HCT116 (cell line): ENCODE results near the gene LRRC3C. TPM values are rescaled to one million over a fixed set of nuclear protein-coding genes. Genes with fewer than 3 reads are reported as not detected.

Source experiments
- ATAC-seq: fragments of 200-7000 bp; cut with Tn5 transposase; 2 replicates; pipeline ENCODE4 v1.9.1; 2020; ENCODE audit warnings: mild to moderate bottlenecking, moderate library complexity
- BruUV-seq: library from RNA; stranded (reverse); fragments of 400-500 nt; replicated peaks from 2 replicates; lab custom pipeline; 2021; lab: Mats Ljungman, UMichigan
- CTCF ChIA-PET: fragments of 300-600 bp; sonication (Branson Sonifier 250); formaldehyde crosslinking; loops from one replicate; lab custom pipeline; 2021; ENCODE audit warnings: antibody characterized with exemption; lab: Charles Lee
- POLR2A ChIA-PET: fragments of 300-600, 350-600 bp; sonication (Branson Sonifier 250); formaldehyde crosslinking; loops from one replicate; lab custom pipeline; 2021; ENCODE audit warnings: antibody characterized with exemption; lab: Charles Lee
- RAD21 ChIA-PET, 2 experiments: fragments of 300-600 bp; sonication (Branson Sonifier 250); formaldehyde crosslinking; loops; one replicate each; lab custom pipeline; 2023; ENCODE audit warnings: low total read pairs in 2 of 2; ENCODE audit not compliant: uncharacterized antibody in 2 of 2, unreplicated experiment in 2 of 2, low non-redundant PET in 1 of 2; lab: Charles Lee
- DNase-seq: peaks from one replicate; pipeline ENCODE4 v3.0.0-alpha.2; 2010; ENCODE audit warnings: low read depth, low spot score
- H2AFZ ChIP-seq: fragments of 200-600 bp; shearing (Covaris generic), sonication (generic); 2 replicates; pipeline ENCODE4 v1.6.1; 2017; ENCODE audit warnings: low read depth, mixed run types, mixed read lengths, antibody characterized with exemption, low read length; ENCODE audit not compliant: poor library complexity, severe bottlenecking
- H3K27ac ChIP-seq: 2 replicates; pipeline ENCODE4 v1.5.1; 2012; ENCODE audit warnings: low read depth, low read length
- H3K27me3 ChIP-seq: fragments of 200-600 bp; sonication (generic); 2 replicates; pipeline ENCODE4 v1.6.1; 2016; ENCODE audit warnings: mixed run types, low read length, mixed read lengths; ENCODE audit not compliant: insufficient read depth
- H3K36me3 ChIP-seq, 2 experiments: fragments of 200-500 bp in 1 of 2; fragments of 200-600 bp in 1 of 2; sonication (Bioruptor generic) in 1 of 2; sonication (generic) in 1 of 2; 2 replicates each; pipeline versions ENCODE4 v1.5.1 to v1.6.1; 2014 to 2016; ENCODE audit warnings: low read length in 2 of 2, inconsistent platforms in 1 of 2, mixed read lengths in 1 of 2, mixed run types in 1 of 2; ENCODE audit not compliant: insufficient read depth in 2 of 2, control insufficient read depth in 1 of 2
- H3K4me1 ChIP-seq, 2 experiments: fragments of 200-600 bp in 1 of 2; sonication (generic) in 1 of 2; 2 replicates each; pipeline versions ENCODE4 v1.5.1 to v1.6.1; 2012 to 2017; ENCODE audit warnings: low read length in 2 of 2, inconsistent platforms in 1 of 2, mild to moderate bottlenecking in 1 of 2, mixed read lengths in 1 of 2, mixed run types in 1 of 2, moderate library complexity in 1 of 2; ENCODE audit not compliant: insufficient read depth in 2 of 2, control insufficient read depth in 1 of 2
- H3K4me2 ChIP-seq: fragments of 200-600 bp; sonication (generic); 2 replicates; pipeline ENCODE4 v1.6.1; 2017; ENCODE audit warnings: mixed run types, low read length, mixed read lengths
- H3K4me3 ChIP-seq, 2 experiments: fragments of 200-600 bp in 1 of 2; sonication (generic) in 1 of 2; replicated peaks in 1 of 2; 2 replicates each; pipeline ENCODE4 v1.5.1; 2011 to 2016; ENCODE audit warnings: low read length in 2 of 2, control low read depth in 1 of 2, low read depth in 1 of 2, mild to moderate bottlenecking in 1 of 2, mixed read lengths in 1 of 2, mixed run types in 1 of 2
- H3K79me2 ChIP-seq: fragments of 200-600 bp; sonication (generic); 2 replicates; pipeline ENCODE4 v1.6.1; 2017; ENCODE audit warnings: mild to moderate bottlenecking, mixed run types, low read length, moderate library complexity, mixed read lengths; ENCODE audit not compliant: insufficient read depth
- H3K9ac ChIP-seq: fragments of 200-600 bp; sonication (generic); 2 replicates; pipeline ENCODE4 v1.6.1; 2016; ENCODE audit warnings: low read length, mixed read lengths
- H3K9me2 ChIP-seq: fragments of 200-600 bp; sonication (generic), shearing (Covaris generic); 2 replicates; pipeline ENCODE4 v1.6.1; 2017; ENCODE audit warnings: mixed run types, mild to moderate bottlenecking, moderate library complexity; ENCODE audit not compliant: insufficient read depth
- H3K9me3 ChIP-seq, 2 experiments: fragments of 200-500 bp in 1 of 2; fragments of 200-600 bp in 1 of 2; sonication (Bioruptor generic) in 1 of 2; sonication (generic) in 1 of 2; 2 replicates each; pipeline ENCODE4 v1.6.1; 2014 to 2017; ENCODE audit warnings: low read length in 2 of 2, mixed read lengths in 2 of 2, inconsistent platforms in 1 of 2, low read depth in 1 of 2, mild to moderate bottlenecking in 1 of 2, mixed run types in 1 of 2, moderate library complexity in 1 of 2; ENCODE audit not compliant: control insufficient read depth in 1 of 2, insufficient read depth in 1 of 2
- H4K20me1 ChIP-seq: fragments of 200-600 bp; sonication (generic), shearing (Covaris generic); 2 replicates; pipeline ENCODE4 v1.6.1; 2017; ENCODE audit warnings: mixed run types, mild to moderate bottlenecking, moderate library complexity; ENCODE audit not compliant: insufficient read depth
- CEBPB ChIP-seq: IDR thresholded peaks from 2 replicates; pipeline ENCODE4 v1.6.1; 2012; ENCODE audit warnings: low read depth
- CTCF ChIP-seq, 3 experiments: fragments of 200-600 bp in 1 of 3; sonication (generic) in 1 of 3; IDR thresholded peaks in 2 of 3; conservative IDR thresholded peaks in 1 of 3; 2 replicates each; pipeline ENCODE4 v1.5.1; 2012 to 2017; ENCODE audit warnings: low read depth in 2 of 3, low read length in 2 of 3, antibody characterized with exemption in 1 of 3, borderline replicate concordance in 1 of 3, control low read depth in 1 of 3, mild to moderate bottlenecking in 1 of 3, mixed read lengths in 1 of 3, mixed run types in 1 of 3, moderate library complexity in 1 of 3; ENCODE audit not compliant: insufficient read depth in 1 of 3
- EGR1 ChIP-seq: IDR thresholded peaks from 2 replicates; pipeline ENCODE4 v1.6.1; 2012; ENCODE audit warnings: low read depth
- EZH2 ChIP-seq: fragments of 200-600 bp; sonication (generic); IDR thresholded peaks from 2 replicates; pipeline ENCODE4 v1.6.1; 2017; ENCODE audit warnings: antibody characterized with exemption, mixed run types
- EZH2phosphoT487 ChIP-seq: fragments of 200-600 bp; IDR thresholded peaks from 2 replicates; pipeline ENCODE4 v1.6.1; 2018; ENCODE audit warnings: antibody characterized with exemption, borderline replicate concordance
- JUND ChIP-seq: IDR thresholded peaks from 2 replicates; pipeline ENCODE4 v1.6.1; 2012
- SIN3A ChIP-seq: IDR thresholded peaks from 2 replicates; pipeline ENCODE4 v1.6.1; 2012; ENCODE audit warnings: low read depth
- SP1 ChIP-seq: IDR thresholded peaks from 2 replicates; pipeline ENCODE4 v1.6.1; 2012; ENCODE audit warnings: low read depth
- SRF ChIP-seq: IDR thresholded peaks from 2 replicates; pipeline ENCODE4 v1.6.1; 2012; ENCODE audit warnings: low read depth
- ZBTB33 ChIP-seq: IDR thresholded peaks from 2 replicates; pipeline ENCODE4 v1.6.1; 2011; ENCODE audit warnings: mild to moderate bottlenecking, low read length, moderate library complexity; ENCODE audit not compliant: insufficient replicate concordance; ENCODE audit errors: extremely low read depth
- ZFX ChIP-seq: fragments of 450-650 bp; IDR thresholded peaks from 2 replicates; pipeline ENCODE4 v1.6.1; 2017
- ZNF274 ChIP-seq: fragments of 200-500 bp; sonication (Bioruptor generic); IDR thresholded peaks from 2 replicates; pipeline ENCODE4 v1.6.1; 2014; ENCODE audit warnings: mild to moderate bottlenecking, low read depth, low read length, inconsistent platforms
- intact Hi-C: fragments of 100-400 bp; cut with micrococcal nuclease; formaldehyde crosslinking; loops from 2 replicates; pipeline ENCODE4 v1.10.0; 2022
- total RNA-seq: library from RNA; stranded (reverse); gene quantifications from one replicate; pipeline ENCODE4 v1.2.1, GENCODE V29; 2021; ENCODE audit not compliant: unreplicated experiment

The LRRC3C gene
- total RNA-seq, 1 experiment from 2014 or later, result not detected

GRCh38 chr17:39935909-39936308, 8.4 kb downstream of the LRRC3C start:
- H3K27ac ChIP-seq, result no peak overlapping the region
- no peak for DNase-seq
- H3K4me3 ChIP-seq, result no peak overlapping the region
- ChIA-PET CTCF (no interaction called here), RAD21 (no interaction called here), POLR2A (no interaction called here)
- H3K36me3 ChIP-seq, result no peaks in the 10 kb centered on the region
- H3K9ac ChIP-seq, result no peak overlapping the region
- H2AFZ ChIP-seq, result no peak overlapping the region
- H3K27me3 ChIP-seq, result no peaks in the 10 kb centered on the region
- BruUV-seq, result no TSS peak
- intact Hi-C loops, result no loop called here
- no peaks in the 10 kb centered on the region for H3K9me3 ChIP-seq
- ATAC-seq, result peak; percentile 59
- TF ChIP-seq EZH2phosphoT487, result no peak
- TF ChIP-seq ZFX, result no peak
- TF ChIP-seq CEBPB, result no peak
- TF ChIP-seq SP1, result no peak
- no peak for TF ChIP-seq EZH2
- no peak for TF ChIP-seq ZBTB33
- TF ChIP-seq SIN3A, result no peak
- no peak for TF ChIP-seq JUND
- TF ChIP-seq SRF, result no peak
- TF ChIP-seq EGR1, result no peak
- TF ChIP-seq CTCF (IDR thresholded peaks at IDR 0.05 in 2 of 3, conservative IDR thresholded peaks at IDR 0.05 in 1 of 3; ENCODE audit: borderline replicate concordance in 1 of 3, insufficient read depth in 1 of 3, low read depth in 2 of 3, low read length in 2 of 3), result no peak
- TF ChIP-seq ZNF274, result no peak
- peak overlapping the region; percentile 50 for H3K4me2 ChIP-seq
- peaks cover 11 to 16% of the 10 kb centered on the region in 2 experiments for H3K4me1 ChIP-seq
- H3K79me2 ChIP-seq, result no peaks in the 10 kb centered on the region
- no peaks in the 10 kb centered on the region for H3K9me2 ChIP-seq
- H4K20me1 ChIP-seq, result no peaks in the 10 kb centered on the region
